Ishikawa (cell line): ENCODE results near the gene HSP90AB1.

Experiments
- CREB1 ChIP-seq: IDR thresholded peaks from 2 replicates; pipeline ENCODE4 v1.6.1; 2012; ENCODE audit warnings: low read depth
- EP300 ChIP-seq: IDR thresholded peaks from 2 replicates; pipeline ENCODE4 v1.6.1; 2012; ENCODE audit warnings: borderline replicate concordance
- FOXM1 ChIP-seq: IDR thresholded peaks from 2 replicates; pipeline ENCODE4 v1.6.1; 2012; ENCODE audit warnings: low read depth, borderline replicate concordance
- MAX ChIP-seq: IDR thresholded peaks from 2 replicates; pipeline ENCODE4 v1.6.1; 2012
- YY1 ChIP-seq: IDR thresholded peaks from 2 replicates; pipeline ENCODE4 v1.6.1; 2012; ENCODE audit warnings: low read depth
- ZBTB7A ChIP-seq: IDR thresholded peaks from 2 replicates; pipeline ENCODE4 v1.6.1; 2012; ENCODE audit warnings: low read depth

- no peak for TF ChIP-seq MAX
- no peak for TF ChIP-seq EP300
- TF ChIP-seq ZBTB7A: no peak
- TF ChIP-seq CREB1: no peak
- TF ChIP-seq YY1: no peak
- no peak for TF ChIP-seq FOXM1
Measured at GRCh38 chr6:44275749-44276648, 29.1 kb downstream of the HSP90AB1 start.
